SK-N-SH (cell line): Measurements from ENCODE around the gene MSMP. TPM values are rescaled to one million over a fixed set of nuclear protein-coding genes. Genes with fewer than 3 reads are reported as not detected.

Experiments used
- CTCF ChIA-PET: fragments of 300-600, 350-600 bp; formaldehyde crosslinking; extraction: SDS; loops from one replicate; lab custom pipeline; 2021; lab: Yijun Ruan, JAX
- POLR2A ChIA-PET: fragments of 350-600 bp; sonication (Branson Sonifier 250); formaldehyde crosslinking; extraction: SDS; loops from one replicate; lab custom pipeline; 2020; ENCODE audit warnings: antibody characterized with exemption, inconsistent platforms; lab: Yijun Ruan, JAX
- DNase-seq: peaks from one replicate; pipeline ENCODE4 v3.0.0; 2012
- H2AFZ ChIP-seq: fragments of 200-600 bp; sonication (generic); 2 replicates; pipeline ENCODE4 v1.8.1; 2016; ENCODE audit warnings: antibody characterized with exemption, mild to moderate bottlenecking, low read depth
- H3F3A ChIP-seq: fragments of 200-600 bp; sonication (generic); replicated peaks from 2 replicates; pipeline ENCODE3; 2016; ENCODE audit warnings: antibody characterized with exemption, mild to moderate bottlenecking; ENCODE audit not compliant: insufficient read depth
- H3K27ac ChIP-seq, 2 experiments: fragments of 200-500 bp in 1 of 2; fragments of 200-600 bp in 1 of 2; sonication (Bioruptor generic) in 1 of 2; sonication (generic), shearing (Covaris generic) in 1 of 2; 2 replicates each; pipeline versions ENCODE4 v1.5.1 to v1.6.1; 2014 to 2016; ENCODE audit warnings: low read depth in 2 of 2, inconsistent platforms in 1 of 2, low read length in 1 of 2, mild to moderate bottlenecking in 1 of 2, mixed read lengths in 1 of 2
- H3K27me3 ChIP-seq: fragments of 200-600 bp; sonication (generic), shearing (Covaris generic); 2 replicates; pipeline ENCODE4 v1.6.1; 2016; ENCODE audit warnings: mixed run types; ENCODE audit not compliant: insufficient read depth
- H3K36me3 ChIP-seq, 2 experiments: fragments of 200-500 bp in 1 of 2; fragments of 200-600 bp in 1 of 2; sonication (Bioruptor generic) in 1 of 2; sonication (generic) in 1 of 2; replicated peaks in 1 of 2; 2 replicates each; pipeline versions ENCODE3 to v1.5.1; 2014 to 2016; ENCODE audit warnings: low read length in 1 of 2, mild to moderate bottlenecking in 1 of 2; ENCODE audit not compliant: insufficient read depth in 2 of 2, control insufficient read depth in 1 of 2
- H3K4me1 ChIP-seq, 2 experiments: fragments of 200-500 bp in 1 of 2; fragments of 200-600 bp in 1 of 2; sonication (Bioruptor generic) in 1 of 2; sonication (generic), shearing (Covaris generic) in 1 of 2; 2 replicates each; pipeline versions ENCODE4 v1.5.1 to v1.6.1; 2014 to 2016; ENCODE audit warnings: low read depth in 1 of 2, low read length in 1 of 2, mixed run types in 1 of 2; ENCODE audit not compliant: insufficient read depth in 2 of 2, control insufficient read depth in 1 of 2
- H3K4me2 ChIP-seq: fragments of 200-600 bp; sonication (generic), shearing (Covaris generic); 2 replicates; pipeline ENCODE4 v1.6.1; 2017; ENCODE audit warnings: mixed run types
- H3K4me3 ChIP-seq, 2 experiments: fragments of 200-500 bp in 1 of 2; fragments of 200-600 bp in 1 of 2; sonication (Bioruptor generic) in 1 of 2; sonication (generic), shearing (Covaris generic) in 1 of 2; 2 replicates each; pipeline versions ENCODE4 v1.5.1 to v1.8.1; 2014 to 2016; ENCODE audit warnings: low read depth in 2 of 2, inconsistent platforms in 1 of 2, low read length in 1 of 2, mild to moderate bottlenecking in 1 of 2, mixed read lengths in 1 of 2, moderate library complexity in 1 of 2
- H3K79me2 ChIP-seq: fragments of 200-600 bp; sonication (generic); 2 replicates; pipeline ENCODE4 v1.8.1; 2017; ENCODE audit warnings: mild to moderate bottlenecking; ENCODE audit not compliant: insufficient read depth
- H3K9ac ChIP-seq: fragments of 200-600 bp; sonication (generic); 2 replicates; pipeline ENCODE4 v1.6.1; 2017; ENCODE audit warnings: mixed run types
- H3K9me2 ChIP-seq: fragments of 200-600 bp; sonication (generic); 2 replicates; pipeline ENCODE4 v1.6.1; 2017; ENCODE audit warnings: mixed run types
- H3K9me3 ChIP-seq: fragments of 200-600 bp; sonication (generic); 2 replicates; pipeline ENCODE4 v1.6.1; 2017; ENCODE audit warnings: mixed run types, mild to moderate bottlenecking, moderate library complexity
- H4K20me1 ChIP-seq: fragments of 200-600 bp; sonication (generic); 2 replicates; pipeline ENCODE4 v1.6.1; 2017; ENCODE audit warnings: mild to moderate bottlenecking, mixed run types; ENCODE audit not compliant: insufficient read depth
- CTCF ChIP-seq: fragments of 200-600 bp; sonication (generic); IDR thresholded peaks from 2 replicates; pipeline ENCODE4 v1.6.1; 2017; ENCODE audit warnings: antibody characterized with exemption, mild to moderate bottlenecking, moderate library complexity
- ELF1 ChIP-seq: IDR thresholded peaks from 2 replicates; pipeline ENCODE4 v1.4.0; 2012
- EZH2phosphoT487 ChIP-seq: fragments of 200-600 bp; sonication (generic); IDR thresholded peaks from 2 replicates; pipeline ENCODE4 v1.6.1; 2017; ENCODE audit warnings: low read depth, mixed run types, mild to moderate bottlenecking, antibody characterized with exemption, moderate library complexity, borderline replicate concordance
- FOXJ3 ChIP-seq: sonication (generic); formaldehyde crosslinking; IDR thresholded peaks from 2 replicates; pipeline ENCODE4 v1.5.1; 2020; ENCODE audit warnings: mild to moderate bottlenecking, missing genetic modification reagents
- FOXM1 ChIP-seq: IDR thresholded peaks from 2 replicates; pipeline ENCODE4 v1.4.0; 2012; ENCODE audit warnings: low read depth, mild to moderate bottlenecking
- GATA2 ChIP-seq: sonication (generic); formaldehyde crosslinking; IDR thresholded peaks from 2 replicates; pipeline ENCODE4 v1.5.0; 2020; ENCODE audit warnings: mild to moderate bottlenecking, missing genetic modification reagents
- JUND ChIP-seq: IDR thresholded peaks from 2 replicates; pipeline ENCODE4 v1.4.0; 2012
- MAX ChIP-seq: IDR thresholded peaks from 2 replicates; pipeline ENCODE4 v1.4.0; 2012; ENCODE audit warnings: low read depth
- MXI1 ChIP-seq: IDR thresholded peaks from 2 replicates; pipeline ENCODE4 v1.6.1; 2012; ENCODE audit warnings: mild to moderate bottlenecking, low read depth, low read length, improper control_type of control experiment
- NFIC ChIP-seq: IDR thresholded peaks from 2 replicates; pipeline ENCODE4 v1.4.0; 2012; ENCODE audit warnings: borderline replicate concordance
- NRF1 ChIP-seq: IDR thresholded peaks from 2 replicates; pipeline ENCODE4 v1.6.1; 2012; ENCODE audit warnings: low read depth, mild to moderate bottlenecking, low read length
- RCOR1 ChIP-seq: fragments of 150-350 bp; IDR thresholded peaks from 2 replicates; pipeline ENCODE4 v1.6.1; 2017; ENCODE audit warnings: antibody characterized with exemption, low read length
- TEAD4 ChIP-seq: IDR thresholded peaks from 2 replicates; pipeline ENCODE4 v1.4.0; 2012; ENCODE audit warnings: mild to moderate bottlenecking, borderline replicate concordance; ENCODE audit not compliant: insufficient read depth
- USF1 ChIP-seq: IDR thresholded peaks from 2 replicates; pipeline ENCODE4 v1.4.0; 2012; ENCODE audit warnings: low read depth, borderline replicate concordance
- YY1 ChIP-seq: IDR thresholded peaks from 2 replicates; pipeline ENCODE4 v1.4.0; 2012; ENCODE audit warnings: low read depth, mild to moderate bottlenecking
- WGBS: methylation state at CpG from one replicate; pipeline ENCODE4 v1.1.6; 2017; ENCODE audit warnings: low lambda C conversion rate; 5-methylcytosine and 5-hydroxymethylcytosine counted together
- polyA plus RNA-seq, 3 experiments: library from polyadenylated mRNA; depleted of rRNA; stranded (reverse); fragments of >200 nt; gene quantifications; 2 replicates each; pipeline ENCODE4 v1.2.3, GENCODE V29; 2012
- TF ChIP-seq, protein P1 (sequence below): IDR thresholded peaks from 2 replicates; pipeline ENCODE4 v1.4.0; 2012; ENCODE audit warnings: low read depth, borderline replicate concordance
- TF ChIP-seq, protein P2 (sequence below): fragments of 150-350 bp; IDR thresholded peaks from 2 replicates; pipeline ENCODE4 v1.6.1; 2017; ENCODE audit warnings: antibody characterized with exemption, low read length, low read depth, borderline replicate concordance

MSMP gene
- polyA plus RNA-seq, 1 of the 3 experiments (the other 2 are of a cell fraction) = 1.2 TPM

DNA sequence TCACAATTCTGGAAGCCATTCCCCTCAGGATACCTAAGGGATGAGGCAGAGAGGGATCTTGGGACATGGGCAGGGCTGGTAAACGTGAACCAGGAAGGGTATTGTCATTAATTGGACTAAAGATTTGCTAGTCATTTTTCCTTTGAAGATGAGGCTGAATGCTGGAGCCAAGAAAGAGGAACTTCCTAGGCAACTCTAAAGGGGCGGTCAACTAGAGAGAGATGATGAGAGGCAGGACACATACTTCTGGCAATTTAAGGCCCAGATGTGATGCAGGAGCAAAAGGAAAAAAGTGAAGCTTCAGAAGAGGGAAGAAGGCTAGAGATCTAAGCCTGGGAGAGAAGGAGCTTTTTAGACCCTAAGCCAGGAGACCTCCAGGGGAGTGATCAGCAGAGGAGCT lies 10.6 kb downstream of the MSMP start (continued):
- TF ChIP-seq, protein P1, sequence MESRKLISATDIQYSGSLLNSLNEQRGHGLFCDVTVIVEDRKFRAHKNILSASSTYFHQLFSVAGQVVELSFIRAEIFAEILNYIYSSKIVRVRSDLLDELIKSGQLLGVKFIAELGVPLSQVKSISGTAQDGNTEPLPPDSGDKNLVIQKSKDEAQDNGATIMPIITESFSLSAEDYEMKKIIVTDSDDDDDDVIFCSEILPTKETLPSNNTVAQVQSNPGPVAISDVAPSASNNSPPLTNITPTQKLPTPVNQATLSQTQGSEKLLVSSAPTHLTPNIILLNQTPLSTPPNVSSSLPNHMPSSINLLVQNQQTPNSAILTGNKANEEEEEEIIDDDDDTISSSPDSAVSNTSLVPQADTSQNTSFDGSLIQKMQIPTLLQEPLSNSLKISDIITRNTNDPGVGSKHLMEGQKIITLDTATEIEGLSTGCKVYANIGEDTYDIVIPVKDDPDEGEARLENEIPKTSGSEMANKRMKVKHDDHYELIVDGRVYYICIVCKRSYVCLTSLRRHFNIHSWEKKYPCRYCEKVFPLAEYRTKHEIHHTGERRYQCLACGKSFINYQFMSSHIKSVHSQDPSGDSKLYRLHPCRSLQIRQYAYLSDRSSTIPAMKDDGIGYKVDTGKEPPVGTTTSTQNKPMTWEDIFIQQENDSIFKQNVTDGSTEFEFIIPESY = no peak

DNA sequence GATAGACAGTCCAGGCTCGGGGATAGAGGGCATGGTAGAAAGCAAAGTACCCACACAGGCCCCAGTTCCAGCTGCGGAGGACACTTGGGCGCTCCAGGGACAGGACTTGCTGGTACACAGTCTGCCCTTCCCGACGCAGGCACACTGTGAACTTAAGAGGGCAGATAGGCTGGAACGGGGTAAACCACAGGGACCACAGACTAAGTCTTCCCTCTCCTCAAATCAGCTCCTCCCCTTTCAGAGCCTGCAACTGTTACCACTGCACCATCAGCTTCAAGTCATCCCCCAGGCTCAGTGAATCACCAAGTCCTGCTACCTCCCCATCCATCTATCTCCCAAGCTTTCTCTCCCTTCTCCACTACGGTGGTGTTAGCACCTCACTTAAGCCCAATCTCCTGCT lies 12.3 kb downstream of the MSMP start:
- no peak for TF ChIP-seq MXI1
- no peak for TF ChIP-seq CTCF
- TF ChIP-seq EZH2phosphoT487 = no peak
- no peak for TF ChIP-seq GATA2 (CRISPR knock-in tag)
- TF ChIP-seq NFIC = no peak
- peaks cover 67 to 76% of the 10 kb centered on the region in 2 experiments for H3K36me3 ChIP-seq

GRCh38 chr9:35740243-35740642 lies 13.8 kb downstream of the MSMP start:
- no peak for DNase-seq
- peaks cover 28% of the 10 kb centered on the region for H3F3A ChIP-seq
- H2AFZ ChIP-seq = no peak overlapping the region
- 94% methylated on average over 6 of the region's 6 CpGs for WGBS
- no peaks in the 10 kb centered on the region for H3K27me3 ChIP-seq
- no peak overlapping the region for H3K4me3 ChIP-seq
- H3K36me3 ChIP-seq = peaks cover 65 to 91% of the 10 kb centered on the region in 2 experiments
- H3K27ac ChIP-seq = no peak overlapping the region
- no peak overlapping the region for H3K4me2 ChIP-seq
- H3K79me2 ChIP-seq = peaks cover 43% of the 10 kb centered on the region
- no peak overlapping the region for H3K9ac ChIP-seq
- peaks cover 0 to 6% of the 10 kb centered on the region in 2 experiments; a peak in 1 of 4 replicates for H3K4me1 ChIP-seq
- no peaks in the 10 kb centered on the region for H3K9me2 ChIP-seq
- H4K20me1 ChIP-seq = peaks cover 5% of the 10 kb centered on the region; the same call in 1 of the 2 replicates
- ChIA-PET CTCF (interaction anchor here (0.8 to 6.5 kb wide), 4 partner anchors 7 to 43 kb away, joined by 3 to 88 read pairs (median 16); partner anchors contain the start of genes CREB3, GBA2, RGP1 and TLN1), POLR2A (no interaction called here)
- no peaks in the 10 kb centered on the region for H3K9me3 ChIP-seq
- TF ChIP-seq RCOR1 (no peak), MAX (no peak), USF1 (no peak), JUND (no peak), TEAD4 (no peak), NRF1 (no peak), ELF1 (no peak), YY1 (no peak), CTCF (no peak), FOXJ3 (CRISPR knock-in tag) (no peak), FOXM1 (no peak)
- TF ChIP-seq, protein P2, sequence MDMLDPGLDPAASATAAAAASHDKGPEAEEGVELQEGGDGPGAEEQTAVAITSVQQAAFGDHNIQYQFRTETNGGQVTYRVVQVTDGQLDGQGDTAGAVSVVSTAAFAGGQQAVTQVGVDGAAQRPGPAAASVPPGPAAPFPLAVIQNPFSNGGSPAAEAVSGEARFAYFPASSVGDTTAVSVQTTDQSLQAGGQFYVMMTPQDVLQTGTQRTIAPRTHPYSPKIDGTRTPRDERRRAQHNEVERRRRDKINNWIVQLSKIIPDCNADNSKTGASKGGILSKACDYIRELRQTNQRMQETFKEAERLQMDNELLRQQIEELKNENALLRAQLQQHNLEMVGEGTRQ = no peak

More for the DNA sequence above, 12.3 kb downstream of the MSMP start:
- H3K27ac ChIP-seq = no peak overlapping the region
- no peak overlapping the region for H3K4me2 ChIP-seq
- no peak overlapping the region for H3K4me3 ChIP-seq
- no peak overlapping the region for H2AFZ ChIP-seq
- no peak overlapping the region for H3K9ac ChIP-seq
- H3K9me3 ChIP-seq = no peaks in the 10 kb centered on the region
- H3K27me3 ChIP-seq = no peaks in the 10 kb centered on the region
- no peak for DNase-seq
- peaks cover 25% of the 10 kb centered on the region for H3F3A ChIP-seq
- ChIA-PET CTCF (interaction anchor here (0.6 to 3.2 kb wide), 5 partner anchors 8 to 1499 kb away, joined by 3 to 17 read pairs (median 4); partner anchors contain the start of genes CCDC107, CREB3, RMRP and TLN1), POLR2A (no interaction called here)
- peaks cover 17% of the 10 kb centered on the region for H4K20me1 ChIP-seq
- peaks cover 54% of the 10 kb centered on the region for H3K79me2 ChIP-seq
- peaks cover 7 to 12% of the 10 kb centered on the region in 2 experiments; a peak in 2 of 4 replicates for H3K4me1 ChIP-seq
- no peaks in the 10 kb centered on the region for H3K9me2 ChIP-seq
- WGBS = 95% methylated on average over 7 of the region's 7 CpGs
